GM20000 (cell line): Measurements from ENCODE around the gene EID2B.

ENCODE experiments used
- DNase-seq: peaks from one replicate; pipeline ENCODE4 v3.0.0; 2012; ENCODE audit warnings: low spot score
- CTCF ChIP-seq: IDR thresholded peaks from 2 replicates; pipeline ENCODE4 v1.5.1; 2012; ENCODE audit warnings: mild to moderate bottlenecking, control low read depth; ENCODE audit errors: extremely low read depth, missing control alignments

EID2B gene

GRCh38 chr19:39532233-39533002 lies at the start of gene EID2B:
EID2B (minus strand) TSS chr19:39532852; CDS start chr19:39532802, 50 bp downstream.
- peak; percentile 98 for DNase-seq
- TF ChIP-seq CTCF: peak; percentile 96

- no peak for DNase-seq
- TF ChIP-seq CTCF: no peak
These were observed 49.8 kb upstream of the EID2B start for GRCh38 chr19:39582442-39582841.

- DNase-seq: no peak
- TF ChIP-seq CTCF: no peak
These were observed 36.0 kb upstream of the EID2B start for GRCh38 chr19:39568604-39569003.

- DNase-seq: no peak
- no peak for TF ChIP-seq CTCF
These were observed 33.4 kb upstream of the EID2B start for GRCh38 chr19:39566064-39566463.

GRCh38 chr19:39563408-39563807 lies 30.8 kb upstream of the EID2B start:
- no peak for TF ChIP-seq CTCF
- no peak for DNase-seq

- TF ChIP-seq CTCF: no peak
These were observed 26.0 kb upstream of the EID2B start for GRCh38 chr19:39558624-39559117.

GRCh38 chr19:39557811-39558623 lies 25.4 kb upstream of the EID2B start:
- TF ChIP-seq CTCF: no peak
- peak; percentile 53 for DNase-seq

More at GRCh38 chr19:39558624-39559117, 26.0 kb upstream of the EID2B start:
- DNase-seq: no peak
